HG02798 (cell line): ENCODE measurements around the gene DYSF.

Source experiments
- ATAC-seq: cut with Tn5 transposase; IDR thresholded peaks from one replicate; pipeline ENCODE4 v1.9.1; 2021; ENCODE audit warnings: mild to moderate bottlenecking; ENCODE audit not compliant: unreplicated experiment, poor library complexity

DYSF gene

DNA sequence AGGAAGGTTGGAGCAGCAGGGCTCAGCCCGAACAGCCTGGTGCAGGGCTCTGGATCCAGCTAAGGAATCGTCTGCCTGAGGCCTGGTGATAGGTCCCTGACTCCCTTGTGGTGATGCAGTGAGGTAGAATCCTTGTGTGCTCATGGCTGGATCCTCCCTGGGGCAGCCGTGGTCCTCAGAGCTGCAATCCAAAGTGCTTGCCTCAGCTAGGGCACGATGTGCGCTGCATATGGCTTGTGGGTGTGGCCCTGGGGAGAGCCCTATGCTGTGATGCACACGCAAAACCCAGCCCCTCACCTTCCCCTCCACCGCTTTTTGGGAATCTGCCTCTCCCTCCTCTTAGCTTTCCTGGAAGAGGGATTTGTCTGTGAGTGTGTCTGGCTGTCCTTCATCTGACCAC lies 142.2 kb downstream of the DYSF start:
- no peak for ATAC-seq

DNA sequence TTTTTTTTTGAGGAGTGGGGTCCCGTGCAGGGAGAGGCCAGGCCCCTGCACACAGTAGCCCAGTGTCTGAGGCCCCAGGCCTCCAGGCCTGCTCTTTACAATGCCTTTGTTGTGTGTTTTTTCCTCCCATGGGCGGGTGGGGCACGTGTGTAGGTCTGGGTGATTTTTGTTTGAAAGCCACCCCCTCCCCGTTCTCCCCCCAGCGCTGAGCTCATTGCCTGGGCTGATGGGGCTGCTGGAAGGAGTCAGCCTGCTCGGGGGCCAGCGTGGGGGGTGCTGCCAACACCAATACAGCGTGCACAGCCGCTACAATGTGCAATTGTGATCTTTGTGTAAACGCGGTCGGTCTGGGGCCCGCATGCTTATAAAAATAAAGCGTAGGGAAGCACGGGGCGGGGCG lies 142.7 kb downstream of the DYSF start:
- ATAC-seq: no peak

- ATAC-seq: no peak
These were observed 144.4 kb downstream of the DYSF start for GRCh38 chr2:71597756-71598155.

DNA sequence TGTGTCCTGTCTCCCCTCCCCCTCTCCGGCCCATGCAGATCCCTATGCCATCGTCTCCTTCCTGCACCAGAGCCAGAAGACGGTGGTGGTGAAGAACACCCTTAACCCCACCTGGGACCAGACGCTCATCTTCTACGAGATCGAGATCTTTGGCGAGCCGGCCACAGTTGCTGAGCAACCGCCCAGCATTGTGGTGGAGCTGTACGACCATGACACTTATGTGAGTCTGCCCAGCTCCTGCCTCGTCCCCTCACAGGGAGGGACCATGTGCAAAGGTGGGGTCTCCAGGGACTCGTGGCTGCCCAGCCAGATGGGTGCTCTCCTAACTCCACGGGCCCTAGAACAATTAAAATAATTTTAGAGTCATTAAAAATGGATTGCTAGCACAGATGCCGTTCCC lies 145.2 kb downstream of the DYSF start:
- ATAC-seq: no peak

DNA sequence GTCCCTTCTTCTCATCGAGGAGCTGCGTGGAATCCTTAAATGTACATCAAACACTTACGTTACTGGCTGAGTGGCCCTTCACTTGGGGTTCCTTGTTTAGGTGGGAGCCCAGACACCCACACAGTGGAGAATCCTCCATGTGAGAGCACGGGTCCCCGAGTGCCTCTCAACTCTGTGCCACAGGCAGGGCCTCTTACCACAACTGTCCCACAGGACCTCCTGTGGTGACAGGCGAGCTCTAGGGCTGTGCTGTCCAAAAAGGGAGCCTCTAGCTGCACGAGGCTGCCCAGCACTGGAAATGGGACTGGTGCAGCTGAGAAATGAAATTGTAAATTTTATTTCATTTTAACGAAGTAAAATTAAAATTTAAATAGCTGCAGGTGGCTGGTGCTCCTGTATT lies 145.7 kb downstream of the DYSF start:
- ATAC-seq: no peak

- ATAC-seq: no peak
These were observed 146.4 kb downstream of the DYSF start for GRCh38 chr2:71599646-71600236.

- no peak for ATAC-seq
These were observed 147.2 kb downstream of the DYSF start for GRCh38 chr2:71600555-71600954.

DNA sequence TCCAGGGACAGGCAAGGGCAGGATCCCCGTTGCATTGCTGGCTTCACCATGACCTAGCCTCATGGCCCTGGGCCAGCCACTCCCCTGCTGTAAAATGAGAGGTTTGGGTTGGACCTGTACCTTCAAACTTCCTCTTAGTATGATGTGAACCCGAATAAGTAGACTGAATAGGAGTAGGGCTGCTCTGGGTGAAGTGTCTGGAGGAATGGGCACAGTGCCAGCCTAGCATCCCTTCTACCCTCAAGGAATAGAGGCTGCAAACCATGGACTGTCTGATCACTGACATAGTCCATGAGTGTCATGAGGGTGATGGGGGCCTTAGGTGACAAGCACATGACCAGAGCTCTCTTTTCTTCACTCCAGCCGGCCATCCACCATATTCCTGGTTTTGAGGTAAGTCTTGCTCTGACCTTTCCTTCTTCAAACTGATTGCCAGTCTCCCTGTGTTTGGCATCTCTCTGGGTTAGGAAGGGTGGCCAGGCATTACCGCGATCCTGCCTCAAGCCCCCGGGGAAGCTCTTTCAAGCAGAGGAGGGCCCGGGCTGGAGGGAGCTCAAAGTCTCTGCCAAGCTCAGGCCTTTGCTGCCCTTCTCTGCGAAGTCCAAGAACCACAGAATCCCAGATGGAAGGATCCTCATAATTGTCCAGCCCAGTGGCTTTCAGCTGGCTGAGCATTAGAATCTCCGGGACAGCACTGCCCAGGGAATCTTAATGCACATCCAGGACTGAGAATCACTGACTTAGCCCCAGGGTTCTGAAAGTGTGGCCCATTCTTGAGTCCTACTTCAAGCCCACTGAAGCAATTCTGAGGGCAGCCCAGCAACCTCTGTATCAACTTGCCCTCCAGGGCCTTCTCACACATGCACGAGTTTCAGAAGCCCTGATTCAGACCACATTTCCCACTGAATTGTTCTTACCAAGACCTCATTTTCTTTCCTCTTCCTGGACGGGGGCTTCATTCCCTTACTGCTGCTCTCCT lies 148.1 kb downstream of the DYSF start:
- ATAC-seq: no peak

DNA sequence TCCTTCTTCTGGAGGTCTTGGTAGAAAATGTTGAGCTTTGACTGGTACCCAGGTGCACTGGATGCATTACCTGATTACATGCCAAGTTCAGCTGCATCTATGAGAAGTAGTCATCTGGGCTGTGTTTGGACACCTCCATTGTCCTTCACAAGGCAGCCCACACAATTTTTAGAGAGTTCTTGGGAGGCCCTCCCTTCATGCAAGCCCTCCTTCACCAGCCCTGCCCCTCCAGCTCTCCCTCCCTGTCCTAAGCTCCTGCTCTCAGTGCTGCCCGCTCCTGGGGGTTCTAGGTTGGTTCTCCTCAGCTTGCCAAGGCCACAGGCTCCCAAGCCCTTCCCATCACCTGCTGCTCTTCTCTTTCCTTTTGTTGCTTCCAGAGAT lies 148.7 kb downstream of the DYSF start:
- no peak for ATAC-seq

DNA sequence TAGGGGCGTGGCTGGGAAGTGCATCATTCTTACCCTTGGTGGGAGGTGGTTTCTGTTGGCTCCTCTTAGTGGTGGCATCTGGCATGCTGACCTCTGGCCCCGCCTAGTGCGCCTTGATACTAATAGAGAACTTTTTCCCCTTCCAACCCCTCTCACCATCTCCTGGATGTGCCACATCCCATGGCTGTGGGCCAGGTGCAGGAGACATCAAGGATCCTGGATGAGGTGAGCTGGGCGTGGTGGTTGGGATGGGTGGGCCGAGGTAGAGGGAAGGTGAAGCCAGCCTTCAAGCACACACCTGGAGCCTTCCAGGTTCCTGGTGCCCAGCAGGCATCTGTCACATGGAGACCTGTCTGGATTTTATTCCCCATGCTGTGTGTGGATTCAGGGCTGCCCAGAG lies 149.2 kb downstream of the DYSF start:
- no peak for ATAC-seq

- ATAC-seq: no peak
These were observed 150.0 kb downstream of the DYSF start for GRCh38 chr2:71603311-71603811.

DNA sequence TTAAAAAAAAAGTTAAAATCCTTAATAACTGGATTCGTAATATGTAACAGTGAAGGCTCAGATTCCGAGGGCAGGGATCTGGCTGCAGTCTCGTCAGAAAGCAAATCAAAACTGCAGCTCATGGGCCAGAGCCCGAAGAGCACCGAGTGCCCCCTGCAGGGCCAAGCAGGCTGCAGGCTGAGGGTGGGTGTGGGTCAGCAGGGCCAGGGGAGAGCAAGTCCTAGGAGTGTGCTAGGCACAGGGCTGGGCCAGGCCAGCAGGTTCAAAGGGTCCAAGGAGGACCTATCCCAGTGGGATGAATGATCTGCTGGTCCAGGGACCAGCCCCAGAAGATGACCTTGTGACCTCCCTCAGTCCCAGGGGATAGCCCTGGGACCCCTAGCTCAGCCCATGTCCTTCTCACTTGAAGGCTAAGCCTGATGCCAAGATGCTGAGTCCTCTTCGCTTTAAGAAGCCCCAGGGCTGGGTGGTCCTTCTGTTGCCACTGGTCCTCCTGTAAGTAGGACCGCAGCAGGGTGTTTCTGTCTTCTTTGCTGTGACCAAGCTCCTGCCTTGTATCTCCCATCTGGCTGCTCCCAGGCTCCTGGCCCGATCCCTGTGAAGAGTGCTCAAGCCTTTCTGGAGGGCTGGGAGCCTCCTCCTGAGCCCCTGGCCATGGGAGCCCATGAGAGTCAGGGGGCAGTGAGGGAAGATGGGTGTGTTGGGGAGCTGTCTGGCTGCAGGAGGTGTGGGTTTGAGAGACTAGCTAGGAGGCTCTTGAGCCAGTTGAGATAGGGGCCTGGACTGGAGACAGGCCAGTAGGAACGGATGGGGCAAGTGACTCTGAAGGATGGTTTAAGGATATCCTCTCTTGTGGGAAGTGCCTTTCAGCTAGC lies 150.7 kb downstream of the DYSF start:
- ATAC-seq: no peak

GRCh38 chr2:71604726-71605120 lies 151.4 kb downstream of the DYSF start:
- ATAC-seq: no peak

DNA sequence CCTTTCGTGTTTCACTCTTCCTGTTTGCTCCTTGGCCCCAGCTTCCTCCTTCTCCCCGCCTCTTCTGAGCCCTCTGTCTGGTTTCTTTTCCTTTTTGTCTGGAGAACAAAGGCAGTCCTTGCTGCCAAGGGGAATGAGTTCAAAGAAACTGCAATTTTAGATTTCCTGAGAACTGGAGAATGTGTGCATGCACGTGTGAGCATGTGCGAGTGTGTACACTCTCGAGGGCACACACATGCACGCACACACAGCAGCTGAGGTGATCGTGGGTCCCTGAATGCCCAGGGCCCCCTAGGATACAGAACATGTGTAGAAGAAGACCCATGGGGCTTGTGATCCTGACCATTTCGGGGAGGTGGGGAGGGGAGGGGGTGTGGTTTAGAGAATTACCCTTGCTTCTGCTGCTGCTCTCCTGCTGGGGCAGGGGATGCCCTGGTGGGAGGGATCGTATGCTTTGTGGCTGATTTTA lies 151.8 kb downstream of the DYSF start:
- ATAC-seq: no peak

- no peak for ATAC-seq
These were observed 152.4 kb downstream of the DYSF start for GRCh38 chr2:71605781-71606241.

- no peak for ATAC-seq
These were observed 152.9 kb downstream of the DYSF start for GRCh38 chr2:71606244-71606643.

DNA sequence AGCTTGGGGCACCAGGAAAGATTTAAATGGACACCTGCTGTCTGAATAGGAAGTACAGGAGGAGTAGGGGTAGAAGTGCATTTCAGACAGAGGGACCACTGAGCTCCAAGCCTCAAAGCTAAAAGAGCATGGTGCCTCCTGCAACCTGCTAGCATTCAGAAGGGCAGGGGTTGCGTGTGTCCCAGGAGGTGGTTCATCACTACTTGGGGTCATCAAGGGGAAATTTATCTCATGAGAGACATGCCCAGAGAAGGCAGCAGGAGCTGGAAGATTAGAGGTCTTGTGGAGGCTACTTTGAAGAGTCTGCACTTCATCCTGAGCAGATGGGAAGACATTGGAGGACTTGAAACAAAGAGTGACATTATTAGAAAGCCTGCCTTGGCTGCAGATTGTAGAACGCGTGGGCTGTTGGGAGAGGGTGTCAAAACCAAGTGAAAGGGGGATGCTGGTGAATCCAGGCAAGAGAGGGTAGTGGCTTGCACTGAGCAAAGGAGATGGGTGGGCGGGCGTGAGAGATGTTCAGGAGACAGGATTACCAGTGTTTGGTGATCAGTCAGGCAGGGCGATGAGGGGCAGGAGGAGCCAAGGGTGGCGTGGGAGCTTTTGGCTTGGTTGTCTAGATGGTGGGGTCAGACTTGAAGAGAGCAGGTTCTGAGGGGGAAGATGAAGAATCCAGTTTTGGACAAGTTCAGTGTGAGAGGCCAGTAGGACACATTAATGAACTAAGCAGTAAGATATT lies 154.0 kb downstream of the DYSF start:
- ATAC-seq: no peak

DNA sequence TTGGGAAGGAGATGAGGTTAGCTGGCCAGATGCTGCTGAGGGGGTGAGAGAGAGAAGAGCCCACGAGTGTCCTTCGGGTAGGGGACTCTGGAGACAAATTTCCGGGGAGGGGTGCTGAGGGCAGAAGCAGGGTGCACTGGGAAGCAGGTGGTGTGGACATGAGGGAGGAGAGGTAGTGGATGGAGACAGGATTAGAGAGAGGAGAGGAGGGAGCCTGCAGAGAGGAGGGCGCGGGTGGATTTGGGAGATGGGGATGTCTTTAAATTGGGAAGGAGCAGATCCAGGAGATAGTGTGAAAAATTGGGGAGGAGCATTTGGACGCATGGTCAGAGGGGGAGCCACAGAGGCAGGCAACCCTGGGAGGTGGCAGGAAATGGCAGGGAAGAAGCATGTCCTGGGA lies 154.7 kb downstream of the DYSF start:
- ATAC-seq: no peak

DNA sequence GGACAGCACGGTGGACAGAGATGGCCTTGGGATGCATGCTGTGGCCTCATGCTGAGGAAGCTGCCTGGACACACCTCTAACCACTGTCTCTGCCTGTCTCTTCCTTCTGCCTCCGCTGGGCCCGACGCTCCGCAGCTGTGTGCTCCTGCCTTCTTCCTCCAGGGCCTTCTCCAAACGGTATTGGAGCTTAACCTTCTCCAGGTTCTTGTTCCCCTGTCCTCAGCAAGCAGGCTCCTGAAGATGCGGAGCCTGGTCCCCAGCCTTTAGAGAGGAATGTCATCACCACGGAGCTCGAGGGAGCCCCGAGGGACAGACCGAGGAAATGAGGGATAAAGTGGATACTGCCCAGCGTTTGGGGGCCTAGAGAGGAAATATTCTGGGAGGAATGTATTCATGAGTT lies 155.1 kb downstream of the DYSF start:
- no peak for ATAC-seq

GRCh38 chr2:71609029-71609428 lies 155.7 kb downstream of the DYSF start:
- ATAC-seq: no peak
